HepG2 (cell line): Measurements from ENCODE around the gene FAM53B. TPM values are rescaled to one million over a fixed set of nuclear protein-coding genes. Genes with fewer than 3 reads are reported as not detected.

Experiments used
- ATAC-seq: fragments of 200-7000 bp; cut with Tn5 transposase; 3 replicates; pipeline ENCODE4 v1.9.1; 2020; ENCODE audit warnings: mild to moderate bottlenecking, moderate library complexity
- BruUV-seq: library from RNA; stranded (reverse); fragments of 400-500 nt; replicated peaks from 2 replicates; lab custom pipeline; 2021; lab: Mats Ljungman, UMichigan
- CTCF ChIA-PET: fragments of 300-600 bp; formaldehyde crosslinking; extraction: SDS; loops from one replicate; lab custom pipeline; 2021; ENCODE audit warnings: low total read pairs, inconsistent platforms, low intra/inter-chr PET ratio; lab: Yijun Ruan, JAX
- POLR2A ChIA-PET: fragments of 350-600 bp; sonication (Branson Sonifier 250); formaldehyde crosslinking; loops from one replicate; lab custom pipeline; 2020; ENCODE audit warnings: antibody characterized with exemption, inconsistent platforms; lab: Yijun Ruan, JAX
- DNase-seq: peaks from one replicate; pipeline ENCODE4 v3.0.0-alpha.2; 2015; ENCODE audit warnings: low spot score
- FAIRE-seq: peaks from 3 replicates; lab custom pipeline; 2011; peaks lifted over from hg19 to GRCh38; lab: Jason Lieb, UNC
- H2AFZ ChIP-seq: one replicate; pipeline ENCODE4 v1.6.1; 2011; ENCODE audit warnings: low read length, inconsistent platforms
- H3K27ac ChIP-seq: fragments of 300-600 bp; 3 replicates; pipeline ENCODE4 v1.8.0; 2011; ENCODE audit warnings: mixed run types, mild to moderate bottlenecking, mixed read lengths, low read length, inconsistent platforms; ENCODE audit not compliant: insufficient read depth; ENCODE audit errors: extremely low read length
- H3K27me3 ChIP-seq, 2 experiments: fragments of 200-600 bp in 1 of 2; 2 replicates in 1 of 2; 3 replicates in 1 of 2; pipeline versions ENCODE4 v1.6.0 to v1.8.0; 2011; ENCODE audit warnings: low read length in 2 of 2, mild to moderate bottlenecking in 2 of 2, moderate library complexity in 2 of 2, inconsistent platforms in 1 of 2; ENCODE audit not compliant: insufficient read depth in 2 of 2, control insufficient read depth in 1 of 2
- H3K36me3 ChIP-seq, 2 experiments: fragments of 200-600 bp in 1 of 2; replicated peaks in 1 of 2; 2 replicates in 1 of 2; 3 replicates in 1 of 2; pipeline versions ENCODE4 v1.5.1 to v1.8.0; 2011; ENCODE audit warnings: low read length in 2 of 2, inconsistent platforms in 1 of 2; ENCODE audit not compliant: insufficient read depth in 2 of 2, control insufficient read depth in 1 of 2
- H3K4me1 ChIP-seq: 2 replicates; pipeline ENCODE4 v1.5.1; 2012; ENCODE audit warnings: low read length, inconsistent platforms; ENCODE audit not compliant: insufficient read depth
- H3K4me2 ChIP-seq: 2 replicates; pipeline ENCODE4 v1.6.0; 2011; ENCODE audit warnings: low read depth, low read length, inconsistent platforms
- H3K4me3 ChIP-seq, 3 experiments: fragments of 200-600 bp in 1 of 3; sonication (generic), shearing (Covaris generic) in 1 of 3; replicated peaks in 1 of 3; 2 replicates each; pipeline ENCODE4 v1.5.1; 2011 to 2016; ENCODE audit warnings: low read length in 3 of 3, inconsistent platforms in 2 of 3, low read depth in 2 of 3, mild to moderate bottlenecking in 2 of 3, control low read depth in 1 of 3, mixed read lengths in 1 of 3; ENCODE audit not compliant: insufficient read depth in 1 of 3
- H3K79me2 ChIP-seq: one replicate; pipeline ENCODE4 v1.6.1; 2011; ENCODE audit warnings: low read length, inconsistent platforms; ENCODE audit not compliant: insufficient read depth
- H3K9ac ChIP-seq: 2 replicates; pipeline ENCODE4 v1.6.0; 2011; ENCODE audit warnings: mild to moderate bottlenecking, low read depth, low read length, inconsistent platforms; ENCODE audit not compliant: insufficient read depth
- H3K9me3 ChIP-seq: 2 replicates; pipeline ENCODE4 v1.5.1; 2012; ENCODE audit warnings: mild to moderate bottlenecking, low read length
- H4K20me1 ChIP-seq: 2 replicates; pipeline ENCODE4 v1.6.0; 2011; ENCODE audit warnings: inconsistent platforms, mild to moderate bottlenecking, low read length, moderate library complexity; ENCODE audit not compliant: insufficient read depth
- MEIS1 ChIP-seq: sonication (generic); formaldehyde crosslinking; IDR thresholded peaks from 2 replicates; pipeline ENCODE4 v1.9.0; 2021; ENCODE audit warnings: mild to moderate bottlenecking, missing genetic modification reagents, moderate library complexity, borderline replicate concordance
- NBN ChIP-seq: fragments of 450-650 bp; conservative IDR thresholded peaks from 2 replicates; pipeline ENCODE4 v1.6.1; 2017
- NR0B2 ChIP-seq: sonication (generic); formaldehyde crosslinking; IDR thresholded peaks from 2 replicates; pipeline ENCODE4 v1.4.0; 2020; ENCODE audit warnings: mild to moderate bottlenecking, missing genetic modification reagents
- PBX3 ChIP-seq: sonication (generic); formaldehyde crosslinking; IDR thresholded peaks from 2 replicates; pipeline ENCODE4 v1.8.1; 2023; ENCODE audit warnings: missing genetic modification reagents, inconsistent platforms, borderline replicate concordance
- RFX1 ChIP-seq: fragments of 450-650 bp; IDR thresholded peaks from 2 replicates; pipeline ENCODE4 v1.6.1; 2017
- RFX3 ChIP-seq: IDR thresholded peaks from 2 replicates; pipeline ENCODE4 v1.6.1; 2016; ENCODE audit warnings: missing biosample characterization, missing genetic modification reagents
- SSRP1 ChIP-seq: IDR thresholded peaks from 2 replicates; pipeline ENCODE4 v1.6.1; 2016; ENCODE audit warnings: control low read depth
- TAF15 ChIP-seq: fragments of 200-400 bp; formaldehyde crosslinking; IDR thresholded peaks from one replicate; pipeline ENCODE4 v1.6.1; 2018; ENCODE audit warnings: mild to moderate bottlenecking, low read depth, low read length; ENCODE audit not compliant: poor library complexity, severe bottlenecking
- ZFP36L1 ChIP-seq: sonication (generic); formaldehyde crosslinking; IDR thresholded peaks from 2 replicates; pipeline ENCODE4 v1.8.0; 2022; ENCODE audit warnings: mild to moderate bottlenecking, missing genetic modification reagents, moderate library complexity
- ZNF280D ChIP-seq: sonication (generic); formaldehyde crosslinking; IDR thresholded peaks from 2 replicates; pipeline ENCODE4 v1.5.1; 2020; ENCODE audit warnings: mild to moderate bottlenecking, missing genetic modification reagents
- ZNF282 ChIP-seq: fragments of 450-650 bp; IDR thresholded peaks from 2 replicates; pipeline ENCODE4 v1.6.1; 2018; ENCODE audit not compliant: partially characterized antibody
- ZNF317 ChIP-seq: sonication (generic); formaldehyde crosslinking; IDR thresholded peaks from 2 replicates; pipeline ENCODE4 v1.5.0; 2020; ENCODE audit warnings: mild to moderate bottlenecking, missing genetic modification reagents
- ZNF558 ChIP-seq: sonication (generic); formaldehyde crosslinking; IDR thresholded peaks from 2 replicates; pipeline ENCODE4 v1.9.0; 2022; ENCODE audit warnings: mild to moderate bottlenecking, missing genetic modification reagents, borderline replicate concordance
- WGBS: methylation state at CpG from one replicate; pipeline ENCODE4 v1.1.6; 2017; ENCODE audit warnings: low lambda C conversion rate; 5-methylcytosine and 5-hydroxymethylcytosine counted together
- in situ Hi-C: cut with HindIII; loops from 2 replicates; pipeline ENCODE4 v1.10.0; 2017; ENCODE audit warnings: low pct_unique_long_range_greater_than_20kb; ENCODE audit not compliant: extremely low pct_ligation_motif_present
- intact Hi-C: fragments of 100-400 bp; cut with micrococcal nuclease; formaldehyde crosslinking; loops from one replicate; pipeline ENCODE4 v1.10.0; 2022; ENCODE audit not compliant: unreplicated experiment
- polyA plus RNA-seq, 8 experiments: library from polyadenylated mRNA; depleted of rRNA in 3 of 8; stranded (reverse) in 7 of 8; unstranded in 1 of 8; fragments of >200 nt; fragmentation: Illumina TruSeq in 4 of 8; extraction: Trizol in 4 of 8; gene quantifications; 2 replicates each; pipeline versions ENCODE4 v1.2.1 to v1.2.3, GENCODE V29; 2011 to 2016; ENCODE audit warnings: low read depth in 4 of 8, missing spikeins in 1 of 8, mixed read lengths in 1 of 8; ENCODE audit not compliant: insufficient read depth in 1 of 8
- total RNA-seq, 5 experiments: library from RNA; depleted of rRNA; stranded (reverse); fragments of >200 nt; fragmentation: Illumina TruSeq; extraction: Trizol; gene quantifications; 2 replicates each; pipeline ENCODE4 v1.2.3, GENCODE V29; 2016; ENCODE audit warnings: low read depth in 1 of 5
- TF ChIP-seq, protein P1 (sequence below): sonication (generic); formaldehyde crosslinking; IDR thresholded peaks from 2 replicates; pipeline ENCODE4 v1.4.0; 2020; ENCODE audit warnings: mild to moderate bottlenecking, missing genetic modification reagents
- TF ChIP-seq, protein P2 (sequence below): IDR thresholded peaks from 2 replicates; pipeline ENCODE4 v1.6.1; 2018; ENCODE audit warnings: missing genetic modification reagents

FAM53B gene
- total and polyA plus RNA-seq, 2 of the 13 experiments (the other 11 are each of a cell fraction or from before 2014, with no cell fraction given), result 6.4 to 19.3 TPM

DNA sequence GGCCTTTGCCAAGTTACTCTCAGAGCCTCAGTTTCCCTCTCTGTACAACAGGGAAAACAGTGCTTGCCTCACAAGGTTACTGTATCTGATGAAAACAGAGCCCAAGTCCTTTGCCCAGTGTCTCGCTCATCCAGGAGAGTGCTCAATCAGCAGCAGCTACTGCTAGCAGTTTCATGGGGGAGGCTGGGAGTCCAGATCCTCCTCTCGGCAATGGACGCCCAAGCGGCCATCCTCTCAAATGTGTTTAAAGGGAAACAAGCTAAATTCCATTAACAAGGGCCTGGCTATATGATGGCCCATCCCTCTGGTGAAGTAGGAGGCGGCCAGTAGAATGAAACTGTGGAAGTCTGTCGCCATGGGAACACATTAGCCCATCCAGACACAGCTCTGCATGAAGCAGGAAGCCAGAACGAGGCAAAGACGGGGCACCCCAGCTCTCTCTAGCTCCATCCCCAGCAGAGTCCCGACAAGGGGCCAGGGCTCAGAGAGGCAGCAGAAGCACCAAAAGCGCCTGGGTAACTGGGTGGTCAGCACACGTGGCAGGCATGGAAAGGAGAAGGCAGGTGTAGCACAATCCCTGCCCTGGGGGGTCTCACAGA is 35.2 kb downstream of the FAM53B start:
- intact Hi-C loops, result no loop called here
- FAIRE-seq (no peak), ATAC-seq (peak; percentile 14; the same call in 1 of the 3 replicates), DNase-seq (no peak)
- in situ Hi-C loops, result no loop called here
- BruUV-seq, result no TSS peak
- H3K4me2 ChIP-seq, result peak overlapping the region; percentile 55; the same call in 1 of the 2 replicates
- no peak overlapping the region for H3K27ac ChIP-seq
- H3K4me3 ChIP-seq, result no peak overlapping the region
- no peak overlapping the region for H2AFZ ChIP-seq
- POLR2A ChIA-PET, result interaction anchor here (1.0 kb wide), 1 partner anchor 32 kb away, joined by 4 read pairs; no protein-coding TSS in a partner anchor
- 87% methylated on average over 11 of the region's 11 CpGs for WGBS
- H3K79me2 ChIP-seq, result peaks cover 14% of the 10 kb centered on the region
- no peaks in the 10 kb centered on the region for H3K27me3 ChIP-seq
- H3K9ac ChIP-seq, result peak overlapping the region; percentile 18; the same call in 1 of the 2 replicates
- 0 out of 2 replicates have a peak, but pooled peaks cover 5% of the 10 kb centered on the region for H4K20me1 ChIP-seq
- CTCF ChIA-PET, result no interaction called here
- H3K36me3 ChIP-seq, result peaks cover 7 to 27% of the 10 kb centered on the region in 2 experiments
- peaks cover 59% of the 10 kb centered on the region for H3K4me1 ChIP-seq
- no peaks in the 10 kb centered on the region for H3K9me3 ChIP-seq
- TF ChIP-seq ZFP36L1 (CRISPR knock-in tag) (no peak), TAF15 (no peak), ZNF317 (no peak), ZNF282 (no peak), RFX3 (peak; percentile 48; the same call in 1 of the 2 replicates), ZNF280D (CRISPR knock-in tag) (no peak), ZNF558 (CRISPR knock-in tag) (no peak), NR0B2 (no peak), RFX1 (peak; percentile 18; the same call in 1 of the 2 replicates), SSRP1 (CRISPR knock-in tag) (no peak), NBN (no peak), PBX3 (CRISPR knock-in tag) (no peak), MEIS1 (no peak)
- TF ChIP-seq, protein P1, sequence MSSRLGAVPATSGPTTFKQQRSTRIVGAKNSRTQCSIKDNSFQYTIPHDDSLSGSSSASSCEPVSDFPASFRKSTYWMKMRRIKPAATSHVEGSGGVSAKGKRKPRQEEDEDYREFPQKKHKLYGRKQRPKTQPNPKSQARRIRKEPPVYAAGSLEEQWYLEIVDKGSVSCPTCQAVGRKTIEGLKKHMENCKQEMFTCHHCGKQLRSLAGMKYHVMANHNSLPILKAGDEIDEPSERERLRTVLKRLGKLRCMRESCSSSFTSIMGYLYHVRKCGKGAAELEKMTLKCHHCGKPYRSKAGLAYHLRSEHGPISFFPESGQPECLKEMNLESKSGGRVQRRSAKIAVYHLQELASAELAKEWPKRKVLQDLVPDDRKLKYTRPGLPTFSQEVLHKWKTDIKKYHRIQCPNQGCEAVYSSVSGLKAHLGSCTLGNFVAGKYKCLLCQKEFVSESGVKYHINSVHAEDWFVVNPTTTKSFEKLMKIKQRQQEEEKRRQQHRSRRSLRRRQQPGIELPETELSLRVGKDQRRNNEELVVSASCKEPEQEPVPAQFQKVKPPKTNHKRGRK, result no peak
- TF ChIP-seq, protein P2, sequence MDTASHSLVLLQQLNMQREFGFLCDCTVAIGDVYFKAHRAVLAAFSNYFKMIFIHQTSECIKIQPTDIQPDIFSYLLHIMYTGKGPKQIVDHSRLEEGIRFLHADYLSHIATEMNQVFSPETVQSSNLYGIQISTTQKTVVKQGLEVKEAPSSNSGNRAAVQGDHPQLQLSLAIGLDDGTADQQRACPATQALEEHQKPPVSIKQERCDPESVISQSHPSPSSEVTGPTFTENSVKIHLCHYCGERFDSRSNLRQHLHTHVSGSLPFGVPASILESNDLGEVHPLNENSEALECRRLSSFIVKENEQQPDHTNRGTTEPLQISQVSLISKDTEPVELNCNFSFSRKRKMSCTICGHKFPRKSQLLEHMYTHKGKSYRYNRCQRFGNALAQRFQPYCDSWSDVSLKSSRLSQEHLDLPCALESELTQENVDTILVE, result no peak
